GM18909 (cell line): ENCODE data around the gene RELN.
"Not testable (repeated sequence)": the region's sequence is repeated elsewhere in the genome, so short reads cannot be mapped to it uniquely, and the experiment has no call there.

Experiments used
- ATAC-seq: cut with Tn5 transposase; IDR thresholded peaks from one replicate; pipeline ENCODE4 v1.9.1; 2021; ENCODE audit warnings: mild to moderate bottlenecking; ENCODE audit not compliant: unreplicated experiment, poor library complexity

Gene RELN

DNA sequence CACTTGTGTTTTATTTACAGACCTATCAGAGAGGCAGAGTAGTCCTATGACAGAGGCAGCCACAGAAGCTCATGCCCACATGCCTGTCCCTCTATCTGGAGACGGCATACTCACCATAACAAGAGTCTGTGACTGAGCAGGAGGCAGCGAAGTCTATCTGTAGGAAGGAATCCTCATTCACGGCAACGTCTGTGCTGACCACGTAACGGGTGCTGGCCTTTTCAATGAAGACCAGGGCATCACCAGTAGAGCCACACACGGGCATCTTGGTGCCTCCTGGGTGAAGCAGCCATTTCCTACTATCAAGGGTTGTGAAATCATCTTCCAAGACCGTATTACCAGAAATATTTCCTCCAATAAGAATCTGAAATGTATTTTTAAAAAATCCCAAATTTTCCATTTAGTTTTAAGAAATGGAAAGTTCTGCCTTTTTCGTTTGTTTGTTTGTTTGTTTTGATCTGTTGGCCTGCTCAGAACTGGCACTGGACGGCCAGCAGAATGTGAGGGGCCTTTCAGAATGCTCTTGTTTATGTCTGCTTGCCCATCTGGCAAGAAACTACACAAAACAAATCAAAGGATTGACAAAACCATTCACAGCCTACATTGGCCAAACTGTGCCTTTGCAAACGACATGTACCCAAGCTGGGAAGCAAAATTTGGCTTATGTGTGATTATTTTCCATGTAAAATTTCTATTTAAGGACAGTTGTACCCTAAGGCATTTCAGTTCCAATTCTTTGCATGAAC lies 450.3 kb downstream of the RELN start:
- no peak for ATAC-seq

DNA sequence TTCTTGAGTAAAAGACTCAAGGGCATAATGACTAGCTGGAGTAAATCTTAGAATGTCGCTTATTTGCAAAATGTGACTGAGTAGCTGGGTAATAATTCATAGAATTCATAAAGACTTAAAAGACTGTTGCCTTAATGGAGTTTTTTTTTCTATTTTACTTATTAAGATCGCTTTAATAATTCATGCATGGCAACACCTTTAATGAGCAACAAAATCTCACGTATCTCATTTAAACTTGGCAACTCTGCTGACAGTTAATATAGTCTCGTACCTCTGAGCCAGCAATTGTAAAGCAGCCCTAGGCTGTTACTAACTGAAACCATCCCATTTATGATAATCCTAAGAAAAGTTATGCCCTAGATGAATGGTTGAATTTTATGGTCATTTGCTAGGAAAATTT lies 455.7 kb downstream of the RELN start:
- no peak for ATAC-seq

DNA sequence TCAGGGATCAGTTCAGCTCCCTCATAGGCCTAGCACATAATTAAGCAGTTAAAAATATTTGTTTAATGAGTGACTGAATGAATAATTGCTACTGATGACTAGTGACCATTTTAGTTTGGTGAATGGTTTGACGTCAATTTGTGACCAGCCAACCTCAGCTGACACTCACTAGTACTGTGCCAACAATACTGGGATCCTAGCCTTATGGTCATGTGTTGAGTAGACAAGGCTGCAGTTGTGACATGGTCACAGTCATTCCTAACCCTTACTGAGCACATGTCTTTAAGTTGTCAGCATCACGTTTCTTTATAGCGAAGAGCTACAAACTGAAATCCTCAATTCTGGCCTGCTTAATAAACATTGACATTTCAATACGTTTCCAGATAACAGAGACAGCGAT lies 456.5 kb downstream of the RELN start:
- ATAC-seq = no peak

DNA sequence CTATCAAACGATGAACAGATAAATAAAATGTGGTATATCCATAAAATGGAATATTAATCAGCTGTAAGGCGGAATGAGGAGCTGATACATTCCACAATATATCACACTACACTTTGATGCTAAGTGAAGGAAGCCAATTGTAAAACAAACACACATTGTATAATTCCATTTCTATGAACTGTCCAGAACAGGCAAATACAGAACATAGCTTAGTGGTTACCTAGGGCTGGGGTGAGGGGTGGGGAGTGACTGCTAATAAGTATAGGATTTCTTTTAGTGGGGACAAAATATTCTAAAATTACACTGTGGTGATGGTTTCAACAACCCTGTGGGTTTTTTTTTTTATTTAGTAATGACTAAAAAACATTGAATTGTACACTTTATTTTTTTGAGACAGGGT lies 461.3 kb downstream of the RELN start:
- no peak for ATAC-seq

DNA sequence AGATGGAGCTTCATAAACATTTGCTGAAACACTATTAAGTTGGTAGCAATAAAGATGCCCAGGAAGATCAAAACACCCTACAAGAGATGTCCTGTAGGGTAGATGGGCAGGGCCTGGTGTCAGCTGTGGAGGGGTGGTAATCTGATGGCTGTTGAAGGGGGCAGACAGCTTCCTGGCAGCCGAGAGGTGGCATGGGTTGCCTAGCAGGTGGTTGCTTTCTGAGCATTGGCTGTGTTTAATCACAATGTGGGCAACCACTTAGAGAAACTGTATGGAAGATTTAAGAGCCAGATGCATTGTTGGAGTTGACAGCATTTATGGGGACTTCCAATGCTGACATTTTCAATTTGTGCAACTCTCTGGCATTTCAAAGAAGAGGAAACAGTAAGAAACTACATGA lies 463.5 kb downstream of the RELN start:
- no peak for ATAC-seq

DNA sequence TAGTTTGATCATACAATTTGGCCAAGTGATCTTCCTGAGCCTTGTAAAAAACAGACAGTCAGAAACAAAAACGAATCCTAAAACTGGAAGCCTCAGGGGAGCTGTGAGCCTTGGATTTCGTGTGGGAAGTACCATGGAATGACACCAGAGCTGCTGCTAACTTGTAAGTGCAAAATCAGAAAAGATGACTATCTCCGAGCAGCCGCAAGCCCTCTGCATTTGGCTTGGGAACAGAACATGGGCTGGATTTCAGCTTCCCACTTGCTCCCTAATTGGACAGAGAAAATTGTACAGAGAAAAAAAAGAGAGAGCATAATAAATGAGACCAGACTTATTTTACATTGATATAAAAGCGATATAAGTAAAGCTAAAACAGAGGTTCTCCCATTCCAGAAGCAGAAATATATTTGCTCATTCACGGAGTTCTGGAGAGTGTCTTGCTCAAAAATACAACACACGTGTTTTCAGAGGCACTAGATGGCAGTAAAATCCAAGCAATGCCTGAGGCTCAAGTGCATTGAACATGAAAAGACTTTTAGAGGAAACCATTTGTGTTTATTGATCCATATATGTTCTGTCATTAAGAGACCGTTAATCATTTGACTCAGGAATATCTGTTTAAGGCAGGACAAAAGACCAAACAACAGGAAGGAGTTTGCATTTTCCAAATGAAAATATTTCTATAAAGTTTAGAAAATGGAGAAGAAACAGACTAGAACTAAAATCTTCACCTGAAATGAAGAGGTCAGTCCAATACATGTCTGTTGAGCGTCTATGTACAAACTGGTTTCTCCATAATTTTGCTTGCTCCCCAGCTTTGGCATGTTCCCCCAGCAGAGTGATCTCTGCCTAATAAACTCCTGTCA lies 465.2 kb downstream of the RELN start:
- no peak for ATAC-seq

DNA sequence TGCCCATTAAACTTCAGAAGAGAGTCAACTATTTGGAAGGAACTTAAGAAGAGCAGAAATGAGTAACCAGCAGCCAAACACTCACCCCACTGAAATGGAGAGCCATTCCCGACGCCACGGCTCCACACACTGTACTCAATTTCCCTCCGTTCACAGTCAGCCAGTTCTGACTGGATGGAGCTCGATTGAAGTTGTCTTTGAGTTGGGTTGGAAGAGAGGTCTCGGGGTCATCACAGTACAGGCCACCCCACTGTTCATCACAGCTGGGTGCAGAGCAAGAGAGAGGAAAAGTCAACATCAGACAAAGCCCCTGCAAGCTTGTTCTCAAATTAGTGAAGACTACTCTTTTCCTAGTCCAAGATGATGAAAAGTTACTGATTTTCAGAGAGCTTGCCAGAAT lies 467.5 kb downstream of the RELN start:
- no peak for ATAC-seq

DNA sequence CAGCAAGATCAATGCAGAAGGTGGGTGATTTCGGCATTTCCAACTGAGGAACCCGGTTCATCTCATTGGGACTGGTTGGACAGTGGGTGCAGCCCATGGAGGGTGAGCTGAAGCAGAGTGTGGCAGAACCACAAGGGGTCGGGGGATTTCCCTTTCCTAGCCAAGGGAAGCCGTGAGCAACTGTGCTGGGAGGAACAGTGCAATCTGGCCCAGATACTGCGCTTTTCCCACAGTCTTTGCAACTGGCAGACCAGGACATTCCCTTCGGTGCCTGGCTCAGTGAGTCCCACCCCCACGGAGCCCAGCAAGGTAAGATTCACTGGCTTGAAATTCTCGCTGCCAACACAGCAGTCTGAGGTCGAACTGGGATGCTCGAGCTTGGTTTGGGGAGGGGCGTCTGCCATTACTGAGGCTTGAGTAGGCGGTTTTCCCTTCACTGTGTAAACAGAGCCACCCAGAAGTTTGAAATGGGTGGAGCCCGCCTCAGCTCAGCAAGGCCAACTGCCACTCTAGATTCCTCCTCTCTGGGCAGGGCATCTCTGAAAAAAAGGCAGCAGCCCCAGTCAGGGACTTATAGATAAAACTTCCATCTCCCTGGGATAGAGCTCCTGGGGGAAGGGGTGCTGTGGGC lies 484.8 kb downstream of the RELN start:
- ATAC-seq = no peak

DNA sequence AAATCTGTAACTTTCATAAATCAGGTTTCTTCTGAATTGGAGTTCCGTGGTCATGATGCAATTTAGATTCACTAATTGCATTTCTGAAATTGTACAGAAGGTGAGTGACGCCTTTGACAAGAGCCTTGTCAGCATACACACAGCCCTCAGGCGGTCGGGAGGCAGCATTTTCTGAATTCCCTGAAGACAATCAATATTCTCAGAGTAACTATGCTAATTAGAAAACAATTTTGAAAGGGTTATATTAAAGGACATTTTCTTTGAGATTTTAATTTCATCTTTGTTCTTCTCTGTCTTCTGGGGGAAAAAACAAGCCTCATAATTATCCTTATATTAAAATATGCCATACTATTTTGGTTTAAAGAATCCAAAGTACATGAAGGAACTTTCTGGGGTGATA lies 488.3 kb downstream of the RELN start:
- ATAC-seq = no peak

DNA sequence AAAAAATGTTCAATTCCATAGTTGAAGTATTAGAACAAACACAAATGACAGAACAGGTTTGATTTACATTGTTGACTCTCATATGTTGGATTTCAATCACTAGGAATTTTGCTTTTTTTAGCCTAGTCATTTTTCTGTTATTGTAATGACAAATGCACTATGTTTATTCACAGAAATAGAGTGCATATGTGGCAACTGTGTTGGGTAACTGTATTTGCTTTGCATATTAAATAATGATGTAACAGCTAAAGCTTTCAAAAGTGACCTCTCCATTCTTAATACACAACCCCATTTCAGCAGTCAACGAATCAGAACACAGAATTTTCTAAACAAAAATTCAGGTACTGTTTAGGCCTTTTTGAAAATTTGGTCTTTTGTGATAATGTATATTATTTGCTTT lies 489.5 kb downstream of the RELN start:
- no peak for ATAC-seq

DNA sequence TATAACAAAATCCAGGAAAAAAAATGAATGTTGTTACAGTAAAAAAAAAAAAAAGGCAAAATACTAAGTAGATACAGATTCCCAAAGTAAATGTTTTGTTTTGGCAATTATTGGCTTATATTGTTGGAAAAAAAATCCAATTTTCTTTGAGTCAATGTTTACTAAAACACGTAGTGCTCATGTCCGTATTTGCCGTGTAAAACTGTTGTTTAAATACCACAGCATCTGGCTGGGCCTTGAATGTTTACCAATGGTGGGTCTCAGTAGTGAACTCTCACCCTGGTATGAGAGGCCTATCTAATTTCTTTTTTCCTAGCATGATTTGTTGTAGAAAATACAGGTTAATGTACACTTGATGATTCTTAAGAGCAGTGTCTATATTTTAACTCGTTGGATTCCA lies 502.0 kb downstream of the RELN start:
- ATAC-seq = no peak

DNA sequence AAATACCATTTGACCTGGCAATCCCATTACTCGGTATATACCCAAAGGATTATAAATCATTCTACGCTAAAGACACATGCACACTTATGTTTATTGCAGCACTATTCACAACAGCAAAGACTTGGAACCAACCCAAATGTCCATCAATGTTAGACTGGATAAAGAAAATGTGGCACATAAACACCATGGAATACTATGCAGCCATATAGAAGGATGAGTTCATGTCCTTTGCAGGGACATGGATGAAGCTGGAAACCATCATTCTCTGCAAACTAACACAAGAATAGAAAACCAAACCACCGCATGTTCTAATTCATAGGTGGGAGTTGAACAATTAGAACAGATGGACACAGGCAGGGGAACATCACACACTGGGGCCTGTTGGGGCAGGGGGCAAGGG lies 502.6 kb downstream of the RELN start:
- not testable (repeated sequence) for ATAC-seq

DNA sequence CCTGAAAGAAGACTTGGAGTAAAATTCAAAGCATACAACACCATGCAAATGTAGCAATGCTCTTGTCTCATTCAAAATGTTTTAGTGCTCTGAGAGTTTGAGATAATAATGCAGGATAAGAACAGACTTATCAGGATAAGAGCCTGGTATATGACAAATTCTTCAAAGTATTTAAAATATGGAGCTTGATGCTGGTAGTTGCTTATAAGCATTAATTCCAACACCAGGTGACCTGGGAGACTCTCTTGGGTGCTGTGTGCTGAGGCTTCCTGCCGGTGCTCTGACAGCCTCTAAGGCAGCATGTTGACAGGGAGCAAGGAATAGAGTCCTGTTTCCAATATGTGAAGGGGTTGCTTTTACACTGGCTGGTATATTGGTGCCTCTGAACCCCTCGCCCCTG lies 508.7 kb downstream of the RELN start:
- ATAC-seq = no peak

DNA sequence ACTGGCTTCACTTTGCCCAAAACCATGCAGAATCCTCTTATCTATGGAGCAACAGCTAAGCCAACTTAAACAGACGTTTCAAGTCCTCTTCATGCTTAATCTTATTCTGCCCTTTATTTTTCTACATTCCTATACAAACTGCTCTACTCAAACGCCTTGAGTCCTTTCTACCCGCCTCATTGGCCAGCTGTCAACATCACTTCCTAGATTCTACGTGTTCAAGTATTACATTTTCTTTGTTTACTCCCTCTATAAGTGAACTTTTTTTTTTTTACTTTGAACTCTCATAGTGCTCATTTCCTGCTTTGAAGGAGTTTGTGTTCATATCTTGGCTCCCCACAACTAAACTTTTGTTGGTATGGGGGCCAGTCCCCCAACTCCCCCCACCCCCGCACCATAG lies 514.5 kb downstream of the RELN start:
- no peak for ATAC-seq

DNA sequence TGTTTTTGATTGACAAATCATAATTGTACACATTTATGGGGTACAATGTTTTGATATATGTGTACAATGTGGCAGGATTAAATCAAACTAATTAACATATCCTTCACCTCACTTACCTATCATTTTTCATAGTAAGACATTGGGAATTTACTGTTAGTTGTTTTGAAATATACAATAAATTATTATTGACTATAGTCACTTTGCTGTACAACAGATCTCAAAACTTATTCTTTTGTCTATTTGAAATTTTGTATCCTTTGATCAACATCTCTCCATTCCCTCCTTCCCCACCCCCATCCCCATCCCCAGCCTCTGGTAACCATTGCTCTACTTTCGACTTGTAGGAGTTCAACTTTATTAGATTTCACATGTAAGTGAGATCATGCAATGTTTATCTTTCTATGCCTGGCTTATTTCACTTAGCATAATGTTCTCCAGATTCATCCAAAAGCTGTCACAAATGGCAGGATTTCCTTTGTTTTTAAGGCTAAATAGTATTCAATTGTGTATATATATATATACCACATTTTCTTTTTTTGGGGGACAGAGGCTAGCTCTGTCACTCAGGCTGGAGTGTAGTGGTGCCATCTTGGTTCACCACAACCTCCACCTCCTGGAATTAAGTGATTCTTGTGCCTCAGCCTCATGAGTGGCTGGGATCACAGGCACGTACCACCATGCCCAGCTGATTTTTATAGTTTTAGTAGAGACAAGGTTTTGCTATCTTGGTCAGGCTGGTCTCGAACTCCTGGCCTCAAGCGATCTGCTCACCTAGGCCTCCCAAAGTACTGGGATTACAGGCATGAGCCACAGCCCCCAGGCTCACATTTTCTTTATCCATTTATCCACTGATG lies 520.1 kb downstream of the RELN start:
- ATAC-seq = no peak

DNA sequence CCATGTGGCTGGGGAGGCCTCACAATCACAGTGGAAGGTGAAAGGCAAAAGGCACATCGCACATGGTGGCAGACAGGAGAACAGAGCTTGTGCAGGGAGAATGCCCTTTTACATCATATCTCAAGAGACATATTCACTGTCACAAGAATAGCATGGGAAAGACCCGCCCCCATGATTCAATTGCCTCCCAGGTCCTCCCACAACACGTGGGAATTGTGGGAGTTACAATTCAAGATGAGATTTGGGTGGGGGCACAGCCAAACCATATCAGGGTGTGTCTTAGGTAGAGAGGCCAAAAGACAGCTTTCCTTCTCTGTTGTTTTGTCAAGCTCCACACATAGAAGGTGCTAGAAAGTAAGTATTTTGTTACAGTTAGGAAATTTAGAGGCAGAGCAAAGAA lies 522.6 kb downstream of the RELN start:
- ATAC-seq = no peak

DNA sequence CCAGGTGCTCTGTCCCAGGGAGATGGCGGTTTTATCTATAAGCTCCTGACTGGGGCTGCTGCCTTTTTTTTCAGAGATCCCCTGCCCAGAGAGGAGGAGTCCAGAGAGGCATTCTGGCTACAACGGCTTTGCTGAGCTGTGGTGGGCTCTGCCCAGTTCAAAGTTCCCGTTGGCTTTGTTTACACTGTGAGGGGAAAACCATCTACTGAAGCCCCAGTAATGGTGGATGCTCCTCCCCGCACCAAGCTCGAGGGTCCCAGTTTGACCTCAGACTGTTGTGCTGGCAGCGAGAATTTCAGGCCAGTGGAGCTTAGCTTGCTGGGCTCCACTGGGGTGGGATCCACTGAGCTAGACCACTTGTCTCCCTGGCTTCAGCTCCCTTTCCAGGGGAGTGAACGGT lies 527.1 kb downstream of the RELN start:
- no peak for ATAC-seq

DNA sequence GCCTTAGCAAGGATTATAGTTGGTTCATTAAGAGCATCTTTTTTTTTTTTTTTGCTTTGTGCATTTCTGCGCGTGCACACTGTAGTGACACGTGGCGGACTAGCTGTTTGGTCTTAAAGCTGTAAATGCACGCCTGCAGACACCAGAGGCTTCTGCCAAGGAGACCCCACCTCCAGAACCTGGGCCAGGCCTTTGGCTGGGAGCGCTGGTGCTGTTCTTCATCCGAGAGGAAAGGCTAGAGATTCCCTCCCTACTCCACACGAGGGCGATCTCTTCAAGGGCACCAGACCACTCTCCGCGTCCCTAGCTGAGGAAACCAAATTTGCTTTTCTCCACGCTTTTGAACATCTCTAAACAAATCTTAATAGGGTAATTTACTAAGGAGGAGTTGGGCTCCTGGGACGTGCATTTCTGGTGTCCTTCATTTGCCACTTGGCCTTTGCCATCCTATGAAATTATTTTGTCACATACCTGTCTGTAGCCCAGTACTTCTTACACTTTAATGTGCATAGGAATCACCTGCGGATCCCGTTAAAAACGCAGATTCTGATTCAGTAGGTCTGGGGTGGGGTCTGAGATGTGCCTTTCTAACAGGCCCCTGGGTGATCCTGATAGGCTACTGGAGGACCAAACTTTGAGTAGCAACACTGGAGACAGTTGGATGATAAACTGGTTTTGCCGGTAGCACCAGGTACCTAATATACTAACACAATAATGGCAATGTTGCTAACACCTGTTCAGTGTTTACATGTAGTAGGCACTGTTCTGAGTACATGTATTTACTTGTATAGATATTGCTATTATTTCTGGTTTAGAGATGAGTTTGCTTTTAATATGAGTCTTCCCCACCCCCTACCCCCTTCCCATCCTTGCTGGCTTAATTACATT lies 542.1 kb downstream of the RELN start:
- ATAC-seq = no peak

DNA sequence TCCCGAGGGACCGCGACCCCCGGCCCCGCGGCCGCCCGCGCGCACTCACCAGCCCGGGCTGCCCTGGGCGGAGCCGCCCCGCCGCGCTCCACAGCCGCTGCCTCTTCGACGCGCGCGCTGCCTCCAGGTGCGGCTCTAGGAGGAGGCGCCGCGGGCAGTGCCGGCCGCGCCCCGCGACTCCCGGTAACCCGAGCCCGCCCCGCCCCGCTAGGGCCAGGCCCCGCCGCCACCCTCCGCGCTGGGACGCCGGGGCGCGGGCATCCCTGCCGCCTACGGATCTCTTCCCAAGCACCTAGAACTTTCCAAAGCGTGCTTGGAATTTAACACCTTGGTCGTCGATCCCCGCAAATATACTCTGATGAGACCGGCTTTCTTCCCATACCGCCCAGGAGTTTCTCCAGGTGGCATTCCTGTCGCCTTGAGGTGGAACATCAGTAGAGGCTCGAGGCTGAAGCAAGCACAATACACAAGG lies 543.4 kb downstream of the RELN start, which contains the start of gene SLC26A5:
Gene SLC26A5, minus strand, starts transcription at position 159 of the 472 bp plus-strand sequence. CDS start 24,693 bp downstream, outside the sequence.
- no peak for ATAC-seq
